ENCODE data around the gene REV1. TPM values are rescaled to one million over a fixed set of nuclear protein-coding genes. Genes with fewer than 3 reads are reported as not detected.

The REV1 gene
- polyA plus RNA-seq, 3 donors, result 6.5 to 39.9 (median 9.5) TPM

DNA sequence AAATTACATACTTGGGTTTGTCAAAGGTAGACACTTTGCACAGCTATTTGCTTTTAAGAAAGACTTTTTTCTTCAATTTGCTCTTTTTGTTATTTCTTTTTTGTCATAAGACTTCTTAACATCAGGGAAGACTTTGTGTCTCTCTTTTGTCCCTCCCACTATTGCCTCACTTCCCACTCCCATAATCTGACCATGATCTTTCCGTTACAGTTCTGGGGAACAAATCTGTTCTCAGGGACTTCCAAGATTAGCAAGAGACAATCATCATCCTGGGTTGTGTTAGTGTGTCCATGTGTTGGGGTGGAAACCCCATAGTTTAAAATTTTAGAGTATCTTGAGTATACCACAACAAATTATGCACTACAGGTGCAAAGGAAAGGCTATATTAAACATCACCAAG is 75.3 kb downstream of the REV1 start:
- H3K4me3 Mint-ChIP-seq, result no peak overlapping the region
- Histone ChIP-seq H3K4me1 (ENCODE audit: control insufficient read depth in 1 of 2, insufficient read depth in 2 of 2, low read length in 2 of 2) (no peaks in the 10 kb centered on the region), H3K27me3 (ENCODE audit: control insufficient read depth in 2 of 2, insufficient read depth in 2 of 2, low read length in 2 of 2) (no peaks in the 10 kb centered on the region), H3K36me3 (replicated peaks in 1 of 2; ENCODE audit: control insufficient read depth in 1 of 2, insufficient read depth in 2 of 2, low read length in 2 of 2) (peaks cover 82 to 96% of the 10 kb centered on the region in 2 donors), H3K79me2 (ENCODE audit: insufficient read depth, low read length) (no peaks in the 10 kb centered on the region), H3K4me2 (replicated peaks; ENCODE audit: extremely low read depth, low read length, poor library complexity, severe bottlenecking) (no peak overlapping the region), H3K9me3 (replicated peaks in 1 of 2; ENCODE audit: control insufficient read depth in 1 of 2, insufficient read depth in 1 of 2, low read length in 2 of 2) (no peaks in the 10 kb centered on the region), H3K27ac (ENCODE audit: low read depth in 1 of 2, low read length in 2 of 2) (peak overlapping the region in 1 of 2 donors; percentile 5), H3K4me3 (replicated peaks in 1 of 3; ENCODE audit: low read depth in 2 of 3, low read length in 3 of 3) (no peak overlapping the region), H3K9ac (ENCODE audit: insufficient read depth, low read length, poor library complexity, severe bottlenecking) (no peak overlapping the region), H2AFZ (ENCODE audit: insufficient read depth, low read depth, low read length, poor library complexity, severe bottlenecking) (no peak overlapping the region), H4K20me1 (ENCODE audit: insufficient read depth, low read length) (no peaks in the 10 kb centered on the region)
- DNase-seq, result peak in 1 of 3 donors; percentile 15
- intact Hi-C loops (cut with micrococcal nuclease), result no loop called here
- H3K36me3 Mint-ChIP-seq, result peaks cover 80 to 94% of the 10 kb centered on the region in 2 donors
- H3K27ac Mint-ChIP-seq, result peak overlapping the region in 4 of 7 donors; percentile 17 to 82 (median 64)
- H3K27me3 Mint-ChIP-seq (ENCODE audit: low read depth in 3 of 3), result no peaks in the 10 kb centered on the region
- H3K4me1 Mint-ChIP-seq, result peaks cover 5% of the 10 kb centered on the region
- no CpG with 5 or more reads among the region's 1 CpG for WGBS (ENCODE audit: insufficient coverage)
- H3K9me3 Mint-ChIP-seq, result no peaks in the 10 kb centered on the region
- TF ChIP-seq, protein P1, sequence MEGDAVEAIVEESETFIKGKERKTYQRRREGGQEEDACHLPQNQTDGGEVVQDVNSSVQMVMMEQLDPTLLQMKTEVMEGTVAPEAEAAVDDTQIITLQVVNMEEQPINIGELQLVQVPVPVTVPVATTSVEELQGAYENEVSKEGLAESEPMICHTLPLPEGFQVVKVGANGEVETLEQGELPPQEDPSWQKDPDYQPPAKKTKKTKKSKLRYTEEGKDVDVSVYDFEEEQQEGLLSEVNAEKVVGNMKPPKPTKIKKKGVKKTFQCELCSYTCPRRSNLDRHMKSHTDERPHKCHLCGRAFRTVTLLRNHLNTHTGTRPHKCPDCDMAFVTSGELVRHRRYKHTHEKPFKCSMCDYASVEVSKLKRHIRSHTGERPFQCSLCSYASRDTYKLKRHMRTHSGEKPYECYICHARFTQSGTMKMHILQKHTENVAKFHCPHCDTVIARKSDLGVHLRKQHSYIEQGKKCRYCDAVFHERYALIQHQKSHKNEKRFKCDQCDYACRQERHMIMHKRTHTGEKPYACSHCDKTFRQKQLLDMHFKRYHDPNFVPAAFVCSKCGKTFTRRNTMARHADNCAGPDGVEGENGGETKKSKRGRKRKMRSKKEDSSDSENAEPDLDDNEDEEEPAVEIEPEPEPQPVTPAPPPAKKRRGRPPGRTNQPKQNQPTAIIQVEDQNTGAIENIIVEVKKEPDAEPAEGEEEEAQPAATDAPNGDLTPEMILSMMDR (IDR thresholded peaks at IDR 0.05), result no peak

DNA sequence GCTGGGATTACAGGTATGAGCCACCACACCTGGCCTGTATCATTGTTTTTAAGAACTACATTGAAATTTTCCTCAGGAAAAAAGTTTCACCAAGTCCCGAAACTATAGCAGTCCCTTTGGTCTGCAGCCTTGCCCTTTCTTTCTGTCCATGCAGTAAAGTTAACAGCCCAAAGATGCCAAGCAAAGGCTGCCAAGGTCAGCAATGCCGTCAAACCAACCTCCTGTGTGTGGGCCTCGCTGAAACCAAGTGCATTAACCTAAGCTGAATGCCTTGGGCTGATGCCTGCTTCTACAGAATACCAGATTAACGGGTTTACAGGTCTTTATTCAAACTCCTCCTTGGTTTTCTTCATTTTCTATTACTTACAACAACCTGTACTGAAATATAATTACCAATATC is 79.5 kb downstream of the REV1 start:
- no peaks in the 10 kb centered on the region for H3K4me1 ChIP-seq (ENCODE audit: control insufficient read depth in 1 of 2, insufficient read depth in 2 of 2, low read length in 2 of 2)
- H3K27ac ChIP-seq (ENCODE audit: low read depth in 1 of 2, low read length in 2 of 2), result no peak overlapping the region
- TF ChIP-seq, protein P1 (IDR thresholded peaks at IDR 0.05), result no peak
- H3K9me3 ChIP-seq (replicated peaks in 1 of 2; ENCODE audit: control insufficient read depth in 1 of 2, insufficient read depth in 1 of 2, low read length in 2 of 2), result no peaks in the 10 kb centered on the region
- no peaks in the 10 kb centered on the region for H3K9me3 Mint-ChIP-seq
- peak overlapping the region in 1 of 7 donors; percentile 9 for H3K27ac Mint-ChIP-seq
- peaks cover 5% of the 10 kb centered on the region for H3K4me1 Mint-ChIP-seq
- WGBS (ENCODE audit: insufficient coverage), result 97% methylated on average over 3 of the region's 4 CpGs
- intact Hi-C loops (cut with micrococcal nuclease), result no loop called here
- peaks cover 70 to 97% of the 10 kb centered on the region in 2 donors for H3K36me3 ChIP-seq (replicated peaks in 1 of 2; ENCODE audit: control insufficient read depth in 1 of 2, insufficient read depth in 2 of 2, low read length in 2 of 2)
- peaks cover 63 to 87% of the 10 kb centered on the region in 2 donors for H3K36me3 Mint-ChIP-seq
- DNase-seq, result no peak
- no peak overlapping the region for H2AFZ ChIP-seq (ENCODE audit: insufficient read depth, low read depth, low read length, poor library complexity, severe bottlenecking)
- no peaks in the 10 kb centered on the region for H3K27me3 Mint-ChIP-seq (ENCODE audit: low read depth in 3 of 3)
- no peaks in the 10 kb centered on the region for H3K79me2 ChIP-seq (ENCODE audit: insufficient read depth, low read length)
- H4K20me1 ChIP-seq (ENCODE audit: insufficient read depth, low read length), result no peaks in the 10 kb centered on the region
- no peaks in the 10 kb centered on the region for H3K27me3 ChIP-seq (ENCODE audit: control insufficient read depth in 2 of 2, insufficient read depth in 2 of 2, low read length in 2 of 2)
- no peak overlapping the region for H3K4me3 Mint-ChIP-seq
- H3K9ac ChIP-seq (ENCODE audit: insufficient read depth, low read length, poor library complexity, severe bottlenecking), result no peak overlapping the region
- H3K4me2 ChIP-seq (replicated peaks; ENCODE audit: extremely low read depth, low read length, poor library complexity, severe bottlenecking), result no peak overlapping the region
- H3K4me3 ChIP-seq (replicated peaks in 1 of 3; ENCODE audit: low read depth in 2 of 3, low read length in 3 of 3), result no peak overlapping the region
